ENCODE measurements around the gene TSPEAR. TPM values are rescaled to one million over a fixed set of nuclear protein-coding genes. Genes with fewer than 3 reads are reported as not detected.
A peak's percentile ranks its signal among the peaks of the same experiment; 100 is the strongest.

Gene TSPEAR
- total RNA-seq, 4 donors from 2014 or later, result not detected

GRCh38 chr21:44724196-44724595 is 12.8 kb upstream of the TSPEAR start:
- 73 to 88% methylated on average over 1 to 7 of the region's 7 CpGs for WGBS, 2 donors (ENCODE audit: low coverage in 1 of 2)
- Histone ChIP-seq H3K4me3 (no peak overlapping the region), H3K27me3 (peaks cover 81% of the 10 kb centered on the region), H3K9me3 (no peaks in the 10 kb centered on the region), H3K27ac (no peak overlapping the region), H3K4me1 (peaks cover 0 to 12% (median 3%) of the 10 kb centered on the region in 4 donors), H3K36me3 (no peaks in the 10 kb centered on the region)
- TF ChIP-seq EP300 (IDR thresholded peaks at IDR 0.05; ENCODE audit: low read depth) (no peak), CTCF (IDR thresholded peaks at IDR 0.05) (no peak), POLR2A (IDR thresholded peaks at IDR 0.05) (no peak), POLR2AphosphoS5 (IDR thresholded peaks at IDR 0.05) (no peak)
- in situ Hi-C loops (cut with MboI; ENCODE audit: low pct_ligation_motif_present in 1 of 4, low pct_unique_long_range_greater_than_20kb in 1 of 4, low sequenced_read_pairs in 3 of 4), result no loop called here
- no peak for DNase-seq
- intact Hi-C loops (cut with DNase I; ENCODE audit: low total_unique reads), result no loop called here

- no peaks in the 10 kb centered on the region for H3K36me3 ChIP-seq
- H3K9me3 ChIP-seq, result no peaks in the 10 kb centered on the region
- peak overlapping the region in 1 of 4 donors; percentile 25 for H3K4me3 ChIP-seq
- intact Hi-C loops (cut with DNase I; ENCODE audit: low total_unique reads) (no loop called here), in situ Hi-C loops (cut with MboI; ENCODE audit: low pct_ligation_motif_present in 1 of 4, low pct_unique_long_range_greater_than_20kb in 1 of 4, low sequenced_read_pairs in 3 of 4) (no loop called here)
- H3K27ac ChIP-seq, result no peak overlapping the region
- peaks cover 89% of the 10 kb centered on the region for H3K27me3 ChIP-seq
- TF ChIP-seq EP300 (IDR thresholded peaks at IDR 0.05; ENCODE audit: low read depth), result no peak
- TF ChIP-seq POLR2A (IDR thresholded peaks at IDR 0.05), result no peak
- TF ChIP-seq POLR2AphosphoS5 (IDR thresholded peaks at IDR 0.05), result no peak
- TF ChIP-seq CTCF (IDR thresholded peaks at IDR 0.05), result no peak
- no peak for DNase-seq
- 0 to 22% methylated on average over 4 to 40 of the region's 61 CpGs for WGBS, 2 donors (ENCODE audit: low coverage in 1 of 2)
- H3K4me1 ChIP-seq, result peaks cover 0 to 12% (median 3%) of the 10 kb centered on the region in 4 donors
Measured at GRCh38 chr21:44723177-44724131, 12.1 kb upstream of the TSPEAR start.

- intact Hi-C loops (cut with DNase I; ENCODE audit: low total_unique reads), result no loop called here
- no peaks in the 10 kb centered on the region for H3K9me3 ChIP-seq
- H3K27me3 ChIP-seq, result peaks cover 90% of the 10 kb centered on the region
- no peaks in the 10 kb centered on the region for H3K36me3 ChIP-seq
- no peak for DNase-seq
- in situ Hi-C loops (cut with MboI; ENCODE audit: low pct_ligation_motif_present in 1 of 4, low pct_unique_long_range_greater_than_20kb in 1 of 4, low sequenced_read_pairs in 3 of 4), result no loop called here
- H3K4me3 ChIP-seq, result no peak overlapping the region
- H3K27ac ChIP-seq, result no peak overlapping the region
- H3K4me1 ChIP-seq, result peaks cover 0 to 12% (median 3%) of the 10 kb centered on the region in 4 donors
- TF ChIP-seq CTCF (IDR thresholded peaks at IDR 0.05) (no peak), POLR2AphosphoS5 (IDR thresholded peaks at IDR 0.05) (no peak), POLR2A (IDR thresholded peaks at IDR 0.05) (no peak), EP300 (IDR thresholded peaks at IDR 0.05; ENCODE audit: low read depth) (no peak)
- 29 to 70% methylated on average over 1 to 5 of the region's 5 CpGs for whole genome bisulfite sequencing, 2 donors (ENCODE audit: low coverage in 1 of 2)
Measured at GRCh38 chr21:44722731-44723130, 11.4 kb upstream of the TSPEAR start.

GRCh38 chr21:44720170-44720569 is 8.8 kb upstream of the TSPEAR start:
- H3K4me3 ChIP-seq, result no peak overlapping the region
- H3K9me3 ChIP-seq, result no peaks in the 10 kb centered on the region
- in situ Hi-C loops (cut with MboI; ENCODE audit: low pct_ligation_motif_present in 1 of 4, low pct_unique_long_range_greater_than_20kb in 1 of 4, low sequenced_read_pairs in 3 of 4), result no loop called here
- no peak overlapping the region for H3K27ac ChIP-seq
- DNase-seq, result no peak
- H3K27me3 ChIP-seq, result peaks cover 77% of the 10 kb centered on the region
- 75 to 82% methylated on average over 2 of the region's 2 CpGs for WGBS, 2 donors (ENCODE audit: low coverage in 1 of 2)
- peaks cover 0 to 12% (median 3%) of the 10 kb centered on the region in 4 donors for H3K4me1 ChIP-seq
- intact Hi-C loops (cut with DNase I; ENCODE audit: low total_unique reads), result no loop called here
- TF ChIP-seq POLR2AphosphoS5 (IDR thresholded peaks at IDR 0.05) (no peak), POLR2A (IDR thresholded peaks at IDR 0.05) (no peak), EP300 (IDR thresholded peaks at IDR 0.05; ENCODE audit: low read depth) (no peak), CTCF (IDR thresholded peaks at IDR 0.05) (no peak)
- no peaks in the 10 kb centered on the region for H3K36me3 ChIP-seq
